Stimulated activated CD4-positive, alpha-beta T cell treated with anti-CD3 and anti-CD28 coated beads, Interleukin-4, amount 100 ng/mL, for 4 hours (primary cell): ENCODE measurements around the gene GFI1B.
"Not testable (repeated sequence)": the region's sequence is repeated elsewhere in the genome, so short reads cannot be mapped to it uniquely, and the experiment has no call there.

Experiments used
- DNase-seq, 2 experiments: peaks; one replicate each; pipeline ENCODE4 v3.0.0-alpha.2; 2020

Gene GFI1B

DNA sequence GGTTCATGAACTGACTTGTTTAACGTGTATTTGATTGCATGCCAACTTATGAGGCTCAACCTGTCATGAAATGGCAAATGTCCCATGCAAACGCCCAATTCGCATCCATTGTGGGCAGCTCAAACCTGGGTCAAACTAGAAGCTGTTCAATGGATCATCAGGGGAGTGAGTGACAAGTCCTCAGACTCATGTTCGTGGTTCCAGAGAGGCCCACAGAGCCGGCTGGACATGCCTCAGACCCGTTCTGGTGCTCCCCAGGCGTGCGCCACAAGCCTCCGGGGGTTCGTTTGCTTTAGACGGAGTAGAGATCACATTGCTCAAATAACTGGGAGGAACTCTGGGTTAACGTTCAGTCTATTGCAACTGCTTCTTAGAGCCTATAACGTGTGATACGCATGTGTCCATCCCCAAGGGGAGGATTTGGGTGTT, 15.0 kb downstream of the GFI1B start:
- DNase-seq: no peak

- DNase-seq: no peak
These were observed 16.1 kb downstream of the GFI1B start for GRCh38 chr9:132994410-132995120.

DNA sequence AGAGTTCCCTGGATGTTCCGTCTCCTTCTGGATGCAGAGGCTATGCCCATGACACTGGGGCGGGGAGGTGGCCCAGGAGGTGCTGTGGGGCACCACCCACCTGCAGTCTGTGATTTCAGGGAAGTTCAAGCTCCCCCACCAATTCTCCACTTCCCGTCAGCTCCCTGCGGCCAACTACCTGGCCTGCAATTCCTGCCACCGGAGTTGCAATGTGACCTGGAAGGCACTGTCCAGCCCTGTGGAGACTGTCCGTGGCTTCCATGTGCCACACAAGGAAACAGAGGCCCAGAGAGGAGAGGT, 16.6 kb downstream of the GFI1B start:
- DNase-seq: no peak

DNA sequence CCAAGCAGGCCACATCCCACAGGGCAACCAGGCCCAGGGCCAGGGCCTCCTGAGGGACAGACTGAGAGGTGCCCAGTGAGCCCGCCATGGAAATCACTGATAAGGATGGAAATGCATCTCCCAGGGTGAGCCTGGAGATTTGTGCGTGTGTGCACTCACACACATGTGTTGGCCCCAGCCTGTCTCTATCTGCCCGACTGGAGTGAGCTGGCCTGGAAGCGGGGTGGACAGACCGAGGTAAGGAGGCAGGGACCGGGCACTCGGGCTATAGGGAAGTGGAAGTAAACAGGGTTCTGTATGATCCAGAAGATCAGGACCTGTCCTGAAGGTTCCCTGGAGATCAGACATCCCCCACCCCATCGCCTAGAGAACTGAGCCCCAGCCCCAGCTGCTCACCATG, 17.4 kb downstream of the GFI1B start:
- no peak for DNase-seq

- DNase-seq: no peak
These were observed 18.0 kb downstream of the GFI1B start for GRCh38 chr9:132996526-132996925.

DNA sequence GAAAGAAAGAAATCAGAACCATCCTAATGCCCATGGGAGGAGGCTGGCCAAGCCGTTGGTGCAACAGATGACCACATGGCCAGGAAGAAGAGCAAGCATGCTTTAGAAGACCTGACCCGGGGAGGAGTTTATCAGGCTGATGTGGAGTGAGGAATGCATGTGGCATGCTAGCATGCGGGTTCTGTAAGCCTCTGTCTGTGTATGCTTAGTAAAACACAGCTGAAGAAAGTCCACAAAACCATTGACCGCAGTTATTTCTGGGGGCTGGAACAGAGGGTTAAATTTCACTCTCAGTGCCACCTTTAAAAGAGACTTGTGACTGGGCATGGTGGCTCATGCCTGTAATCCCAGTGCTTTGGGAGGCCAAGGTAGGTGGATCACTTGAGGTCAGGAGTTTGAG, 19.1 kb downstream of the GFI1B start:
- DNase-seq: no peak

DNA sequence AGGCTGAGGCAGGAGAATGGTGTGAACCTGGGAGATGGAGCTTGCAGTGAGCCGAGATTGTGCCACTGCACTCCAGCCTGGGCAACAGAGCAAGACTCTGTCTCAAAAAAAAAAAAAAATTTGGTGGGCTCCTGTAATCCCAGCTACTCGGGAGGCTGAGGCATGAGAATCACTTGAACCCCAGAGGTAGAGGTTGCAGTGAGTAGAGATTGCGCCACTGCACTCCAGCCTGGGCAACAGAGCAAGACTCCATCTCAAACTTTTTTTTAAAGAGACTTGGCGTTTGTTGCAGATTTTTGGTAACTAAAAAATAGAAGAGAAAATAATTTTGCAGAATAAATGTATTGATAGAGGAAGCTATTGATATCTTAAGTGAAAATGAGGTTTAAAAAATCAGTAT, 19.7 kb downstream of the GFI1B start:
- not testable (repeated sequence) for DNase-seq

- no peak for DNase-seq
These were observed 20.5 kb downstream of the GFI1B start for GRCh38 chr9:132998831-132999635.

- DNase-seq: no peak
These were observed 23.9 kb downstream of the GFI1B start for GRCh38 chr9:133002147-133003070.

- DNase-seq: no peak
These were observed 24.6 kb downstream of the GFI1B start for GRCh38 chr9:133003071-133003461.

- DNase-seq: no peak
These were observed 25.2 kb downstream of the GFI1B start for GRCh38 chr9:133003671-133004090.

DNA sequence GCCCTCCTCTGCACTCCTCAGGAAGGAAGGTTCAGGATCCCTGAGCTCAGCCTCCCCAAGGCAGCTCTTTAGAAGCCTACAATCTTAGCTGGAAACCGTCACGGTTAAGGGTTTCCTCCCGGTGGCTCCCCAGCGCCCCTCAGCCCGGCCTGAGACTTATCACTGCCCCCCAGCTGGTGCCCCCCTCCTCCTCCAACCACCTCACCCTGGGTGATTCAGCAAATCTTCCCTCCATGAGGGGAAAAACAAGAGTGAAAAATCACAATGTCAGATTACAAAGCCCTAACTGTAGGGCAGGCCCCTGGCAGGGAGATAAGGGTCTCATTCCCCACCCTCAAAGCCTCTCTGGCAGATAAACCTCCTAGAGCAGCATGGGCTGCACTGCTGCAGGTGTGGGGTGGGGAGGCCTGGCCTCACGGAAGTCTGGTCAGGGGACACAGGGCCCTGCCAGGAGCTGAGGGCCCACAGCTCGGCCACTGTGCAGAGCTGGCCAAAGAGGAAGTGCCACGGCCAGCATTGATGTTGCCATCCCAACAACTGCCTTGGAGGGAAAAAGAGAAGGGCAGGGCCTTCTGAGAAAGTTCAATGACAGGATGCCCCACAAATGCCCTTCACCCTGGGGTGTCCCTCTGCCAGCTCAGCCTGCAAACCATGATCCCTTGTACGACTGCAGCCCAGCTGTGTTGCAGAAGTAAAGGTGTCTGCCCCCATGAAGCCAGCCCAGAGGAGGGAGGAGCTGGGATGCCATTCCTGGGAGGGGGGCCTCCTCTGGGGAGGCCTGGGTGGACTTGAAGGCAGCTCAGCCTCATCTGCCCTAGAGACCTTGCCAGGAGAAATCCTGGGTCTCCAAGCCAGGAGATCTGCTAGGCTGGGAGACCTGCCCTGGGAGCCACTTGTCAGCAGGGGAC, 25.9 kb downstream of the GFI1B start:
- no peak for DNase-seq

GRCh38 chr9:133004999-133005760, 26.7 kb downstream of the GFI1B start:
- DNase-seq: no peak

DNA sequence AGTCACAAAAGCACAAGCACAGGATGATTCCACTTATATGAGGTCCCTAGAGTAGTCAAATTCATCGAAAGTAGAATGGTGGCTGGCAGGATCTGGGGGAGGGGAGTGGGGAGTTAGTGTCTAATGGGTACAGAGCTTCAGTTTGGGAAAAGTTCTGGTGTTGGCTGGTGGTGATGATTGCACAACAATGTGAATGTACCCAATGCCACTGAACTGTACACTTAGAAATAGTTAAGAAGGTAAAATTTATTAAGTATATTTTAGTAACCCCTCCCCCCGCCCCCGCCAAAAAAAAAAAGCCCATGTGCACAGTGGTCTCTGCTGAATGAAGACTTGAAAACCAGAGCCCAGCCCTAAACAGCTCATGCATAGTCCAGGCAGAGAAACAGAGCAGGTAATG, 27.5 kb downstream of the GFI1B start:
- DNase-seq: no peak

- no peak for DNase-seq
These were observed 28.3 kb downstream of the GFI1B start for GRCh38 chr9:133006731-133007352.

- no peak for DNase-seq
These were observed 29.9 kb downstream of the GFI1B start for GRCh38 chr9:133008406-133008805.

- DNase-seq: no peak
These were observed 30.3 kb downstream of the GFI1B start for GRCh38 chr9:133008824-133009223.

DNA sequence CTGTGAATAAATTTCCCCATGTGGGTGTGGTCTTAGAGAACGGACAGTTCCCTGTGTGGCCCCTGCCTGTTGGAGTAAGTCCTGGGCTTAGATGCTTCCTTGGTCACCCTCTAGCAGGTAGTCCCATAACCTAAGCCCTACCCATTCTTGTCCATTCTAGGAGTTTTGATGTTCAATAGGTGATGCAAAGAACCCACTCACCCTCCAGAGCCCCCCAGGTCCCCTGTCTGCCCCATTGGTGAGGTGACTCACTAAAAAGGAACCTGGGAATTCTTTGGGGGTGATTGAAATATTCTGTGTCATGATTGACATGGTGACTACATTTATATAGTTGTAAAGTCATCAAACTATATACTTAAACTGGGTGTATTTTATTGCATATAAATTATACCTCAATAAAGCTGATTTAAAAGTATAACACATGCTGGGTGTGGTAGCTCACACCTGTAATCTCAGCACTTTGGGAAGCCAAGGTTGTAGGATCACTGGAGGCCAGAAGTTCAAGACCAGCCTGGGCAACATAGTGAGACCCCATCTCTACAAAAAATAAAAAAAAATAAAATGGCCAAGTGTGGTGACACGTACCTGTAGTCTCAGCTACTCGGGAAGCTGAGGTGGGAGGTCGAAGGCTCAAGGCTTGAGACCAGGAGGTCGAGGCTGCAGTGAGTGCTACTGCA, 31.6 kb downstream of the GFI1B start:
- DNase-seq: no peak

- no peak for DNase-seq
These were observed 36.2 kb downstream of the GFI1B start for GRCh38 chr9:133014696-133015095.

GRCh38 chr9:133023117-133023890, 44.8 kb downstream of the GFI1B start:
- peak in 1 of 2 experiments; percentile 13 for DNase-seq
